GM21529 (cell line): Measurements from ENCODE around the gene SEPTIN5.
A peak's percentile ranks its signal among the peaks of the same experiment; 100 is the strongest.

Source experiments
- ATAC-seq: cut with Tn5 transposase; IDR thresholded peaks from one replicate; pipeline ENCODE4 v1.9.1; 2021; ENCODE audit not compliant: unreplicated experiment

The SEPTIN5 gene

DNA sequence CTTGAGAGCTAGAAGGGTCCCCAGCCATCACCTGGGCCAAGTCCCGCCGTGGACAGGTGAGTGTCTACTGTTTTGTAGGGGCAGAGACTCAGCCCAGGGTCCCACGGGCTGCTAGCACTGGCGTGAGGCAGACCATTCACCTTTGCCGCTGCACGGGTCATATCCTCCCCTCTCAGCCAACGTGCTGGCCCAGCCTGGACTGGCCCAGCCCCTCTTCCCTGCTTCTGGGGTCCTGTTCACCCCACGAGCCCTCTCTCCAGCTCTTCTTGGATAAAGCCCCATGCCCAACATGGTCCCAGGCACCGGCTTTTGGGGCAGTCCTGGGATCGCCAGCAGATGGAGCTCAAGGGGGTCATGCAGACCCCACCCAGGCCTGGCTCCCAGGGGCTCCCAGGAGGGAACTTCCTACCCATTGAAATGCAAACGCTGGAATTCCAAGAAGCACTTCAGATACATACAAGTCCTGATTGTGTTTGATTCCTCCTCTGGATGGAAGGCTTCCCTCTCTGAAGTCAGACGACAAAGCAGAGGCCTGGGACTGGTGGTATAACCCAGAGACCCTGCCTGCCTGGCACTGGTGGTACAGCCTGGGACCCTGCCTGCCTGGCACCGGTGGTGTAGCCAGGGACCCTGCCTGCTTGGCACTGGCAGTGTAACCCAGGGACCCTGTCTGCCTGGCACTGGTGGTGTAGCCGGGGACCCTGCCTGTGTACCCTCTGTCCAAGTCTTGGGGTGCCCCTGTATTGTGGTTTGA is 8.9 kb upstream of the SEPTIN5 start:
- ATAC-seq = no peak

DNA sequence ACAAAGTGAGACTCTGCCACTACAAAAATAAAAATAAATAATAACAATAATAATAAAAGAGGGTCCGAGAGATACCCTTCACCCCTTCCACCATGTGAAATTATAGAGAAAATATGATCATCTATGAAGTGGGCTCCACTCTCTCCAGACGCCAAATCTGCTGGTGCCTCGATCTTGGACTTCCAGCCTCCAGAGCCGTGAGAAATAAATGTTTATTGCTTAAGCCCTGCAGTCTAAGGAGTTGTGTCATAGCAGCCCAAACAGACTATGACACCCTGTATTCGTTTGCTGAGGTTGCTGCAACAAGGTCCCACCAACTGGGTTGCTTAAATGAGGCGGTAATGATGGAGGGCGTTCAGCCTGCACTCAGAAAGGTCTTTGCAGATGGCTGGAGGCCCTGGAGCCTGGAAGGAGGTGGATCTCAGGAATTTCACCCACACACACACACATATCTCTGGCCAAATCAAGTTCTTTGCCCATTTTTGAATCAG is 7.6 kb upstream of the SEPTIN5 start:
- no peak for ATAC-seq

DNA sequence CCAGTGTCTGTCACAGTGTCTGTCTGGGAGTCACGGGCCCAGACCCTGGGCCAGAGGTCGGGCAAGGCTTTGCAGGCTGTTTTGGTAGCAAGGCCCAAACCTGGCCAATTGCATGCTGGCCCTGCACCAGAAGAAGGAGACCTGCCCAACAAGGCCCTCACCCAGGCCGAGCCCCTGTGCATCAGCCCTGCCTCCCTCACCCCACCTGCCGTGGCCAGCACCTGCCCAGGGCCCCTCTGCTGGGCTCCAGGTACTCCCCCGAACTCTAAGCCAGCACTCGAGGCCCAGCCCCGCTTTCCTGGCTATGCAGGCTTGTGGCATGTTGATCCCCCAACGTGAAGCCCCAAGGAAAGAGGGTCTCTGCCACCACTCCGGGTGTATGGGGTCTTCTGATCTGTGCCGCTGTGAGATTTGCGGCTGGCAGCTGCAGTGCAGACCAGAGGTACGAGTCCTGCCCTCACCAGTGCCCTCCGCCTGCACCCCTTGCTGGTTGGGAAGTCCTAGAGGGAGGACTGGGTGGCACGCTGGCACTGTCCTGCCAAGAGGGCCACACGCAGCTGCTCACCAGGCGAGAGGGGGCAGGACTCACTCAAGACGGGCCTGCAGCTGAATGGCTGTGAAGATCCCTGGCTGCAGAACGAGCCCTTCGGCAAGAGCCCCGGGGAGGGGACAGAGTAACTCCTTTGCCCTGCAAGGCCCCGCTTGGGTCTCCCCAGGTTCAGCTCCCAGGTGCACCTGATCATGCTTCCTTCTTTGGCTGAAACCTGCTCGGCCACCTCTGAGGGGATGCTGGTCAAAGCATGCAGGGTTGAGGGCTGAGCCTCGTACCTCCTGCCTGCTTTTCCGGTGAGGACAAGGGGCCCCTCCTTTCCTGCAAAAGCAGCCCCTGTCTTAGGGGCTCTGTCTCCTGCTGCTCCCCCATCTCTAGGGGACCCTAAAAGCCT is 6.7 kb upstream of the SEPTIN5 start:
- no peak for ATAC-seq

DNA sequence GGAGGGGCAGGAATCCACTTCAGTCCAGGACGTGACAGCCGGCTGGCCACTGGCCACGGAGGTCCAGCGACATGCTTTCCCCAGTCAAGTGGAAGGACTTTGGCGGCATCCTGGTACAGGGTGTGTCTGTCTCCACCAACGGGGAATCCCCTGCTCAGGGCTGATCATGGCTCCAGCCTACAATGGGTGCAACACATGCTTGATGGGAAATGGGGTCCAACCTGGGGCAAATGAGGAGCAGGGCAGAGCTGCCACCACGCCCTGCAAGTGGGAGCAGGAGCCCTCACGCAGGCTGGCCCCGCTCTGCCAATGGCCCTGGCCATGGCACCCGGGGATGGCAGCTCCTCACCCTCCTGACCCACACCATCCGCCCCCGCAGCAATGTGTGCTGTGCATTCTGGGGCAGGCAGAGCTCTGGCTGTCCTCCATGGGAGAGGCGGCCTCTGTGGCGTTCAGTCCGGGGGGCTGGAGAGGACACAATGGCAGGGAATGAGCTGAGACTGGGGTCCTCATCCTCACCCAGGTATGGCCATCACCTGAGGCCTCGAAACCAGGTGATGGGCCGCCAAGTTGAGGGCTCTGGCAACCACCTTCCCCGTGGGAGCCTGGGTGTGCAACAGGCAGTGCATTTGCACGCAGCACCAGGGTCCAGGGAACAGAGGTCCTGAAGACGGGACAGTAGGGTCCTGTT is 5.8 kb upstream of the SEPTIN5 start:
- ATAC-seq = no peak

DNA sequence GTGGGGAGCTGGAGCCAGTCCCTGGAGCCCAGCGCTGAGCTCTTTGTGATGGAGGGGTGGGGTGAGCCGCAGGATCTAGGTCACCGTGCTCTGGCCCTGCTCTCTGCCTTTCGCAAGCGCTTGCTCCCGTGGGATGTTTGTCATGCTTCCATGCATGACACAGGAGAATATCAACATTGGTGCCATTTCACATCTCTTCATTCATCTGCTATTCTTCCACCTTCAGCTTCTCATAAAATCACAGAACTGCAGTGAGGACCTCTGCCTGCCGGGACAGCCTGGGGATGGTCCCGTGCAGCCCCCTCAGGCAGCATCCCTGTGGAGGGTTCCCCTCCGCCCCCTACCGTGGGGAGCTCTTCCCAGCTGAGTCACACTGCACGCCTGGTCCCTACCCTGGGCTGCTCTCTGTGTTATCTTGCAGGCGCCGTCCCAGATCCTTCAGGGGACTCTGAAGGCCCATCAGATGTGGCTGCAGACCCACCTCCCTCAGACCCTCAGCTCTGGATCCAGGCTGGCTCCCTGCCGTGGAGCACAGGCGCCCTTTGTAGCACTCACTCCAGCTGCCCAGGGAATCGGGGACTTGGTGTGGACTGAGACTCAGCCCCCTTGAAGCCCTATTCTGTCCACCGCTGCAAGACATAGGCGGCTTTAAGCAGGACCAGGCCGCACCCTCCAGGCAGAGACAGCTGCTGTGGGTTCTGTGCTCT is 5.1 kb upstream of the SEPTIN5 start:
- ATAC-seq = no peak

DNA sequence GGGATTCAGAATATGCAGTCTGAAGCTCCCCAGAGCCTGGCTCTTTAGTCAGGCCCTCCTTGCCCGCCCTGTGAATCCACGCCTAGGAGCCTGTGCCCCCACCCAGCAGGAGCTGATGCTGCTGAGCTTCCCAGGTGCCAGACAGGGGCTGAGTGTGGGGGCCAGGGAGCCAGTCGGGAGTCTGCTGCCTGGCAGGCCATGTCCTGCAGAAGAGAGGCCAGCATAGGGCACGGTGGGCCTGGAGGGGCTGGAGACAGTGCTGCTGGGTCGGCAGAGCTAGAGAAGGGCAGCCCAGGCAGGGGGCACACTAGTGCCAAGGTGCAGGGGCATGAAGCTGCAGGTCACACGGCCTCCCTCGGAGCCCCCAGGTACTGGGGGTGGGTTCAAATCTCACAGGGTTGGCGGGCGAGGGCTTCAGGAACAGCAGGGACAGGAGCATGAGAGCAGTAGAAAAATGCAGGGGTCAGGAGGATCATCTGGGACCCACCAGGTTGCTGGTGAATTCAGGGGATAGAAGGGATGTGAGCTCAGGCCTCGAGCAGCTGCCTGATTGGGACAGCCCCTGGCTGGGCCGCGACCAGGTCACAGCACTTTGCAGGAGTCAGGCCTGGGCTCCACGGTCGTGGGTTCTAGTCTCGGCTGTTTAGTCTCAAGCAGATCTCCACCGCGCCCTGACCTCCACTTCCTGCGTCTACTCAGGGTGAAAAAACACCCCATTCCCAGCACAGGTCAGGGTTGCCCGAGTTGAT is 4.1 kb upstream of the SEPTIN5 start:
- no peak for ATAC-seq

DNA sequence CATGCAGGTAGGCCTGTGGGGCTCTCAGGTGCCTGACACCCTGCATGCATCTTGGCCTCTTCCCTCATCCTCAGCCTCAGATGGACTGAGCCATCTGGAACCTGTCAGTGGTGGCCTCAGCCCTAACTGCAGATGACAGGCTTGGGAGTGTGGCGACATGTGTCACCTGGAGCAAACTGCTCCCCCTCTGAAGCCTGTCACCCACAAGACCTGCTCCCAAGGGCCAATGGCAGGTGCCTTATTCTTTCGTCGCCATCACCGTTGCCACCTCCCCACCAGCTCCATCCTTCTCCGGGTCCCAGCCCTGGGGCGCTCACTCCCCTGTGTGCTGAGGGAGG is 3.6 kb upstream of the SEPTIN5 start:
- no peak for ATAC-seq

DNA sequence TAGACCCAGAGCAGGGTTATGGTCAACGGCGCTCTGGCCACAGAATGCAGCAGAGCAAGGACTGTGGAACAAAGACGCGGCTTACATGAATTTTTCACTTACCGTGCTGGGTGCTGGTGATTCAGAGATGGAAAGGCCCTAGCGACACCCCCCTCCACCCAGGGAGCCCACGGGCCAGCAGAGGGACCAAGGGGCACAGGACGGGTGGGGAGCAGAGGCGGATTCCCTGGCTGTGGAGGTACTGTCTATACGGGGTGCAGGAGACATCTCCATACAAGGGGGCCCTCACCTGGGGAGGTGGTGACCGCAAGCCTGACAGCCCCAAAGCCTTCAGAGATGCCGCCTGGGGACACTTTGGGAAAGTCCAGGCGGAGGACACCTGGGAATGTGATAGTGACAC is 1.1 kb upstream of the SEPTIN5 start:
- ATAC-seq = no peak

DNA sequence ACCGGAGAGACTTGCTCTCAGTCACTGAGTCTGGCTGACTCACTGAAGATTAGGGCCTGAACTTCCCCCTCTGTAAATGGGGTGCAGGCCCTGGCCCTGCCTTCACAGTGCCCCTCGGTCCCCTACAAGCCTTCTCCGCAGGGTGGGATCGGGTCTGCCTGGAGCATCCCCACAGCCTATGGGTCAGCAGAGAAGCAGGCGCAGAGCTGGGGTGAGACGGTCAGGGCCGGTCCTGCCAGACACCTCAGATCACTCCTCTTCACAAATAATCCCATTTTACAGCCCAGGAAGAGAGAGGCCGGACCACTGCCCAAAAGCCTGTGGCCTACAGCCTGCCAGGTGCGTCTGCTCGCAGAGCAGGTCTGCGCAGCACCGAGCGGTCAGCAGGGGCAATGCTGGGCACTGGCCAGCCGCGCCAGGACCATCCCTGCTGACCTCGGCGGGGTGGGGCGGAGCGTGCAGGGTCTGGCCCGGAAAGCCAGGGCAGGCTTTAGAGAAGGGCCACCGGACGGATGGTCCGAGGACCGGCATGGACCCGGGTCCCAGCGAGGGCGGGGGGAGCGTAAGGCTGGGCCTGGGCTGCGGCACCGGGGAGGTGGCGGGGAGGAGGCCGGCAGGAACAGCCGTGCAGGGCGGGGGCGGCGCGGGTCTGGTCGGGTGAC is 522 bp upstream of the SEPTIN5 start:
- ATAC-seq = no peak

DNA sequence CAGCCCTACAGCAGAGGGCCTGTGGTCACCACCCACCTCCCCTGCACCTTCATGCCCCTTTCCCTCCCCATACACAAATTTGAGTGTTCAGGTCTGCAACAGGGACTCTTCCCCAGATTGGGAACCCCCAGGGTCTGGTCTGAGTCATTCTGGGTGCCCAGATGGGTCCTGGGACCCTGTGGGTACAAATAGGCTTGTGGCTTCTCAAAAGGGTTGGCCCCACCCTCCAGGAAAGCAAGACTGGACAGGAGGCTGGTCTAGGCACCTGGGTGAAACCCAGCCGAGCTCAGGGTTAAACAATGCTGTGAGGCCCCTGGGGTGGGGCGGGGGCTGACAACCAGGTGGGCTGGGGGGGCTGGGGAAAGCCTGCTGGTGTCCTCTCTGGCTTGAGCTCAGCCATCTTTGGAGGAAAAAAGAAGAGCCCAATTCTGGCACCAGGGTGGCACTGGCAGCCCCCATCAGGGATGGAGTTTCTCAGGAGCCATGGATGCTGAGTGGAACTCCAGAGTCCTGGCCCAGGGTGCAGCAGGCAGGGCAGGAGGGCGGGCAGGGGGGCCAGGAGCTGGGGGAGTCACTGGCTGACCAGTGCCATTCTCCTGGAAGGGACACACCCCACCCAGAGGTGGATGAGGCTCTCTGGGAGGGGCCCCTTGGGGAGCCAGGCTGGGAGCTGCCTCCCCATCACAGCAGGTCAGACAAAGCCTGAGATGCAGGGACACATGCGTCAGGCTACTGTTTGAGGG is 1.1 kb downstream of the SEPTIN5 start:
- no peak for ATAC-seq

DNA sequence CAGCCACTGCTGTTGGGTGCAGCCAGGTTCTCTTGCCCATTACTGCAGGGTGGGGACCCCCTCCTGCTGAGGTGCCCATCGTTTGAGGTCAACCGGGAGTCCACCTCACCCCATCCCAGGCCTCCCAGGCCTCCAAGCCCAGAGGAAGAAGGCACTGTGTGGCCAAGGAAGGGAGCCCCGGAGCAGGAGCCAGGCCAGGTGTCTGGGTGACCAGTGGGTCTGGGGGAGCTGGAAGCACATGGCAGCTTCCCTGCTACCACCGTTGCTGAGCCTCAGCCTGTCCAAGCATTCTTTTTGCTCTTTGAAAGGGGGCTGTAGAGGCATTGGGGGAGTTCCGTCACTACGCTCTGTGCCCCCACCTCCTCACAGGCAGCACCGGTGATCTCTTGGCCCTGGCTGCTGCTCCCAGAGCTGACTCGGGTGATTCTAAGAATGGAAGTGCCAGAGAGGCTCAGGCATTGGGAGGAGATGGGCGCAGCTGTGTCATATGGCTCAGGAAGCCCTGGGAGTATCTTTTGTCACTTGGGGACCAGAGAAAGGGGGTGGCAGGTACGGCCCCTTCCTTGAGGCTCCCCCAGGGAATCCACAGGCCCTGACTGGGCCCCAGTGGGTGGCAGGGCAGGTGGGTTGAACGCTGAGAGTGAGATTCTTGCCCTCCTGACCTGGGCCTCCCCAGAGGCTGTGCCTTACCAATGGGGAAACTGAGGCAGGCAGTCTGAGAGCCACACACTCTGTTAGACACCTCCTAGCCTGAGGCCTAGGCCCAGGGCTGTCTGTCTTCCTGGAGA is 1.9 kb downstream of the SEPTIN5 start:
- ATAC-seq = no peak

DNA sequence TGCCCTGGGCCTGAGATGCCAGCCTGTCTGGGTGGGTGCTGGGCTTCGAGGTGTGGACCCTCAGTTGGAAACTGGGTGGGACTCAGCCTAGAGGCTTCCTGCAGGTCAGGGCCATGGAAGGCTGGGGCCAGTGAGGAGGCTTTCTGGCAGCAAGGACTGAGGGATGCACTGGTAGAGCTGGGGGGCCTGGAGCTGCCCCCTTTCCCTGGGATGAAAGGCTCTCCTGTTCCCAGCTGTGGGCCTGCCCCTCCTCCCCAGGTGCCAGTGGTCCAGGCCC is 2.5 kb downstream of the SEPTIN5 start:
- no peak for ATAC-seq

DNA sequence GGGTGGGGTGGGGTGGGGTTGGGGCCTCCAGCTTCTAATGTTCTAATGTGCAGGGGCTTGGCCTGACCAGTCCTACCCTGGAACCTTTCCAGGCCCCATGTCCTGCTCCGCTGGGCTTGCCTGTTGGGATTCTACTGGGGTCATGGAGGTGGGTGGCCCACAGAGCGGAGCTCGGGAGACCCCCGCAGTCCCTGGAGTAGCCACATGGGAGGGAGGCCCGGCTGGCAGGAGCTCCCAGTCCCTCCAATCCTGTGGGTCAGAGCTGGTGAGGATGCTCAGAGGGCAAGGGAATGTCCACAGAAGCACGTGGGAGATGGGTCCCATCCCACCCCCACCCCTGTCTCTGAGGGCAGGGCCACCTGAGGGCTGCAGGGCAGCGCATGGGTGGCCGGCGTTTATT is 2.9 kb downstream of the SEPTIN5 start:
- ATAC-seq = no peak

DNA sequence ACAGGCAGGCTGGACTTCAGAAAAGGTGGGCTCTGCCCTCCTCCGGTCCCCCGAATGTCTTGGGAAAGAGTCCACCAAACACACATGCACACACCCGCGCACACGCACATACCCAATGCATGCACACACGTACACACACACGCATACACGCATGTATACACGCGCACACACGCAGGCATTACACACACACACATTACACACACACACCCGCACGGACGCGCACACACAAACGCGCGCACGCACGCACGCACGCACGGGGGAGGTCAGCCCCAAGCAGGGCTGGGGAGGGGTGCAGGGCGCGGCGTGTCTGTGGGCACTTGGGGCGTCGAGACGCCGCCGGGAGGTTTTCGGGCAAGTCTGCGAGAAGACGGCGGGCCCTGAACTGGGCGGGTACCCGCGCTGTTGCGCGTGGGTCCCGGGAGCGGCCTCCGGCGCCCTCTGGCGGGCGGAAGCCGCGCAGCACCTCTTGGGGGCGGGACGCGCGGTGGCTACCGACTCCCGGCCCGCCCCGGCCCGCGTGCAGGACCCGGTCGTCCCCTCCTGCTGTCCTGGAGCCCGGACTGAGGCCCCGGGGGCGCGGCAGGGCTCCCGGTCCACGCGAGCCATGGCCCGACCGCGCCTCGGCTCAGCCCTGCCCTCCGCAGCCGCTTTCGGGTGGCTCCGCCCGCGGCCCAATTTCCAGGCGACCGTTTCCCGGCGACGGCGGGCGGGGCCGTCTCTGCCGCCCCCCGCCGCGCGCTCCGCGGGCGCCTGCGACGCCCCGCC is 3.6 kb downstream of the SEPTIN5 start:
- peak; percentile 57 for ATAC-seq

DNA sequence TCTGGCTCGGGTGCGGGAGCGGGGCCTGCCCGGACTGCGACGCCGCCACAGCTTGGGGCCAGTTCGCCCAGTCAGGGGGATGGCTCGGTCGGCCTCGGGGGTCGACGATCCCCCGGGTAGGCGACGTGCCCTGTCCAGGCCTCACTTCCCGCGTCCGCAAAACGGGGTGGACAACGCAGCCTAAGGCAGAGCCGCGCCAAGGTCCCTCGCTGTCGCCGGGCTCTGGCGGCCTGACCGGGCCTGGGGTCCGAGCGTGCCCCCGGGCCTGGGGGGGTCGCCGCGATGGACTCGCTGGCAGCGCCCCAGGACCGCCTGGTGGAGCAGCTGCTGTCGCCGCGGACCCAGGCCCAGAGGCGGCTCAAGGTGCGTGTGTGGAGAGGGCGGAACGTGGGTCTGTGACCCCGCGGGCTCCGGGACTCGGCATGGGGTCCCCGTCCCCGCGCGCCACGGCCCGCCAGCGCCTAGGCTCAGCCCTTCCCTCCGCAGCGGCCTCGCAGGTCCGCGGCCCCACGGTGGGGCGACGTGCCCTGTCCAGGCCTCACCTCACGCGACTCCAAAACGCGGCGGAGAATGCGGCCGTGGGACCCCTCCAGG is 4.2 kb downstream of the SEPTIN5 start:
- no peak for ATAC-seq

DNA sequence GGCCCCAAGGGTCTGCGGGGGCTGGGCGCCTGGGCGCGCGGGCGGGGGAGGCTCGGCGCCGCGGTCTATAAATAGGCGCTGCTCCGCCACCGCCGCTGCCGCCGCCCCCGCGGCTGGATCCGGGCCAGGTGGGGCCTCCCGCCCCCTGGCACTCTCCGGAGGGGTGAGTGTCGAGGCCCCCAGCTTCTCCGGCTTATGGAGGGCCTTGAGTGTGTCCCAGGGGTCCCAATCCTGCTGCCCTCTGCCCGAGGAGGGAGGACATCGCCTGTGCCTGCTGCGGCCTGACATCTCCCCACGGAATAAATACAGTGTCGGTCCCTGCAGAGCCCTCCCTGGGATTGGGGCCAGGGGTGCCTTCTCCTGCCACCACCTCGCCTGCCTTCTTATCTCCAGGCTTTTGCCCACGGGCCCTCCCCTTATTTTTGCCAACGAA is 4.8 kb downstream of the SEPTIN5 start:
- no peak for ATAC-seq

DNA sequence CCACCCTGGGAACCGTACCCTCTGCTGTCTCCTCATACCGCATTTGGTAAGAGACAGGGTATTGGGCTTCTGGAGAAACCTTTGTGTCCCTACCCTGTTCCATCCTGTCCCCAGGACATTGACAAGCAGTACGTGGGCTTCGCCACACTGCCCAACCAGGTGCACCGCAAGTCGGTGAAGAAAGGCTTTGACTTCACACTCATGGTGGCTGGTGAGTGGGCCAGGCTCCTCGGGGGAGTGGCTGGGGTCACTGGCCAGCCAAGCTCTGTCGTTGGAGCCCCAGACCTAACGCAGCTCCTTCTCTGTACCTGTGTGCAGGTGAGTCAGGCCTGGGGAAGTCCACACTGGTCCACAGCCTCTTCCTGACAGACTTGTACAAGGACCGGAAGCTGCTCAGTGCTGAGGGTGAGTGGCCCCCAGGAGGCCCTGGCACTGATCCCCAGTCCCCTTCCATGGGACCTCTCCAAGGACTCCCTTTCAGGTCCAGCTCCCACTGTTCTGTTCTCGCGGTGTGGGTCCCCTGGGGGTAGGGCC is 5.3 kb downstream of the SEPTIN5 start:
- no peak for ATAC-seq
